ENCODE measurements around the gene NCAN.

Gene NCAN

GRCh38 chr19:19204181-19204580 is 7.6 kb upstream of the NCAN start:
- no peak overlapping the region for H3K4me3 ChIP-seq (ENCODE audit: low read depth, low read length)
- TF ChIP-seq CTCF (IDR thresholded peaks at IDR 0.05; ENCODE audit: low read depth, low read length) (peak; percentile 9), POLR2A (IDR thresholded peaks at IDR 0.05; ENCODE audit: extremely low read depth, insufficient read length) (no peak)
- peak; percentile 26 for DNase-seq (ENCODE audit: low read depth)

DNA sequence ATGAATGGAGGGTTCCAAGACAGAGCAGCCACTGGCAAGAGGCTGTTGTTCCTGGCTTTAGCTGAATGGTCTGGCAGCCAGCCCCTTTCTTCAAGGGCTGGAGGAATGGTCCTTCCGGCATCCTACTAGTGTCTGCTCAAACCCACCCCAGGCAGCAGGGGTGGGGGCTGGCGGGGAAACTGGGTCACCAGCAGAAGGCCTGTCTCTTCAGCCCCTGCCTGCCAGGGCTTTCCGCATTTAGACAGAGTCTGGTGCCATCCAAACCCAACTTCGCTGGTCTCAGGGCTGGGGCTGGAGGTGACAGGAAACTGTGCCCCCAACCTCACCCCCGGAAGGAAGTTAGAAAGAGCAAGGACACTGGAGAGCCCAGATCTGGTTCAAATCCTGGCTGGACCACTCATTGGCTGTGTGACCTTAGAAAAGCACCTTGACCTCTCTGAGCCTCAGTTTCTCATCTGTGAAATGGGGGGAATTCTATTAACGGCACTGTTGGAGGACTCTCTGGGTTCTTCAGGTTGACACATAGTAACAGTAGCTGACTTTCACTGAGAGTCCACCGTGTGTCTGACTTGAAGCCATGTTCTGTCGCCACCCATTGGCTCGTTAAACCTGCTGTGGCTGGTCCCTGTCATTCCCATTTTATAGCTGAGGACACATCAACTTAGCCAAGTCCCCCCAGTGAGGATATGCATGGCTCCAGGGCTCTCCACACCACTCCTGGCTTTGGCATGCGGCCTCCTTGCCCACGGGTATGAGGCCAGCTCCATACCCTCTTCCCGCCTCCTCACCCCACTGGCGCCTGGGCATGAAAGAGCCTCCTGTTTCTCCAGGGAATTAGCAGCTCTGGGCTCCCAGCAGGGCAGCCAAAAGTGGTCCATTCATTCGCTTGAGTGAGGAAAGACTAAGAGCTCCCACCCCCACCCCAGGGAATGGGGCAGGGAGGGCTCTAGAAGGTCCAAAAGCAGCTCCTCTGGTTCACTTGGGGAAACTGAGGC is 6.0 kb upstream of the NCAN start:
- no peak for TF ChIP-seq POLR2A (IDR thresholded peaks at IDR 0.05; ENCODE audit: extremely low read depth, insufficient read length)
- no peak for TF ChIP-seq MAX (IDR thresholded peaks at IDR 0.05; ENCODE audit: low read depth, low read length)
- TF ChIP-seq MYC (IDR thresholded peaks at IDR 0.05; ENCODE audit: low read depth, low read length) = no peak
- TF ChIP-seq CTCF (IDR thresholded peaks at IDR 0.05; ENCODE audit: low read depth, low read length) = no peak
- DNase-seq (ENCODE audit: low read depth) = no peak
- H3K4me3 ChIP-seq (ENCODE audit: low read depth, low read length) = no peak overlapping the region

DNA sequence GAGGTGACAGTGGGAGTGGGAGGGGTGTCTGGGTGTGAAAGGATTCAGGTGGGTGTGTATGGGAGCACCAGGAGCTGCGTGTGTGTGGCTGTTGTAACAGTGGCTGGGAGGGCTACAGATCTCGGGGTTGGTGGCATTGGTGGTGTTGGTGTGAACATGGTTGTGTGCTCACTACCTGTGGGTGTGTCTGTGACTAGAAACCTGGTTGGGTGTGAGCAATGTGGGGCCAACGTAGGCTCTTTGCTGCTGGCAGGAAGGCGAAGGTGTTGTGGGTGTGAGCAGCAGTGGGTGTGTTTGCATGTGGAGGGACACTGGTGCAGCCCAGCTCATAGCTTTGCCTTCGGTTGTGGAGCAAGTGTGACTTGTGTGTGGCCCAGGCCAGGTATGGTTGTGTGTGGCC is 4.8 kb upstream of the NCAN start:
- TF ChIP-seq CTCF (IDR thresholded peaks at IDR 0.05; ENCODE audit: low read depth, low read length) = no peak
- TF ChIP-seq MAX (IDR thresholded peaks at IDR 0.05; ENCODE audit: low read depth, low read length) = no peak
- no peak for TF ChIP-seq POLR2A (IDR thresholded peaks at IDR 0.05; ENCODE audit: extremely low read depth, insufficient read length)
- TF ChIP-seq MYC (IDR thresholded peaks at IDR 0.05; ENCODE audit: low read depth, low read length) = no peak
- no peak for DNase-seq (ENCODE audit: low read depth)
- no peak overlapping the region for H3K4me3 ChIP-seq (ENCODE audit: low read depth, low read length)

DNA sequence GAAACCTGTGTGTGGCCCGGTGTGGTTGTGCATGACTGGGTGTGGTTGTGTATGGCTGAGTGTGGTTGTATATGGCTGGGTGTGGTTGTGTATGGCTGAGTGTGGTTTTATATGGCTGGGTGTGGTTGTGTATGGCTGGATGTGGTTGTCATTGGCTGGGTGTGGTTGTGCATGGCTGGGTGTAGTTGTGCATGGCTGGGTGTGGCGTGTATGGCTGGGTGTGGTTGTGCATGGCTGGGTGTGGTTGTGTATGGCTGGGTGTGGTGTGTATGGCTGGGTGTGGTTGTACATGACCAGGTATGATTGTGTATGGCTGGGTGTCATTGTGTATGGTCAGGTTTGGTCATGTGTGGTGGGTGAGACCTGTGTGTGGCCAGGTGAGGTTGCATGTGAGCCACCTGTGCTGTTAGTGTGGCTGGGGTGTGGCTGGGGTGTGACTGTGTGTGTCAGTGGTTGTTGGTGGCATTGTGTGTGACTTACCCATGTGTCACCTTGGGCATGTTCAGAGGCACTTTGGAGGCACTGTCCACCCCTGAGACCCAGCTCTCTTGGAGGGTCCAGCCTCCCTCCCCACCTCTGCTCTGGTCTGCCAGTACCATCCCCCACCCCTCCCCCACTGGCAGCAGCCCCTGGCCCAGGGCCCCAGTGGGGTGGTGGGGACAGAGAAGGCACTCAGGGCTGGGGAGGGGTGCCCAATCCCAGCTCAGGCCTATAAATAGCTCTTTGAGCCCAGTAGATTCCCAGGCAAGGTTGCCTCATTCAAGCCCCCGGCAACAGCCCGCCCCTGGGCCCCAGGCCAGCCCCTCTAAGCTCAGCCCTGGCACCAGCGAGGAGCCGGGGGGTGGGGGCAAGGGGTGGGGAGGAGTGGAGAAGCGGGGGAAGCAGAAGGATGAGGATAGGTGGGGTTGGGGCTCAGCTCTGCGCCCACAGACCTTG is 3.9 kb upstream of the NCAN start:
- H3K4me3 ChIP-seq (ENCODE audit: low read depth, low read length) = no peak overlapping the region
- DNase-seq (ENCODE audit: low read depth) = no peak
- TF ChIP-seq MYC (IDR thresholded peaks at IDR 0.05; ENCODE audit: low read depth, low read length) = no peak
- no peak for TF ChIP-seq POLR2A (IDR thresholded peaks at IDR 0.05; ENCODE audit: extremely low read depth, insufficient read length)
- TF ChIP-seq CTCF (IDR thresholded peaks at IDR 0.05; ENCODE audit: low read depth, low read length) = no peak
- no peak for TF ChIP-seq MAX (IDR thresholded peaks at IDR 0.05; ENCODE audit: low read depth, low read length)

- DNase-seq (ENCODE audit: low read depth) = no peak
- H3K4me3 ChIP-seq (ENCODE audit: low read depth, low read length) = no peak overlapping the region
- no peak for TF ChIP-seq POLR2A (IDR thresholded peaks at IDR 0.05; ENCODE audit: extremely low read depth, insufficient read length)
- no peak for TF ChIP-seq MYC (IDR thresholded peaks at IDR 0.05; ENCODE audit: low read depth, low read length)
- TF ChIP-seq MAX (IDR thresholded peaks at IDR 0.05; ENCODE audit: low read depth, low read length) = no peak
- no peak for TF ChIP-seq CTCF (IDR thresholded peaks at IDR 0.05; ENCODE audit: low read depth, low read length)
These were observed 2.4 kb upstream of the NCAN start for GRCh38 chr19:19209372-19209771.

Data from NB4 (cell line).